Adrenal gland (tissue), 5 donors: ENCODE results near the gene USP3.

ENCODE experiments used
- POLR2A ChIP-seq, 2 donors: fragments of 450-650 bp; IDR thresholded peaks; one replicate each; pipeline ENCODE4 v1.6.1; 2017; ENCODE audit warnings: antibody characterized with exemption in 2 of 2, mild to moderate bottlenecking in 2 of 2, moderate library complexity in 1 of 2
- TF ChIP-seq, protein P1 (sequence below), 6 experiments: fragments of 450-650 bp in 4 of 6; fragments of 200-600 bp in 2 of 6; sonication (generic) in 1 of 6; IDR thresholded peaks; 1 replicate in 5 of 6; 2 replicates in 1 of 6; pipeline versions ENCODE4 v1.5.1 to v1.8.0; 2016 to 2021; ENCODE audit warnings: antibody characterized with exemption in 6 of 6, mild to moderate bottlenecking in 2 of 6, moderate library complexity in 1 of 6
- donor health status: DM: no; HTN: no; CAD: no.

DNA sequence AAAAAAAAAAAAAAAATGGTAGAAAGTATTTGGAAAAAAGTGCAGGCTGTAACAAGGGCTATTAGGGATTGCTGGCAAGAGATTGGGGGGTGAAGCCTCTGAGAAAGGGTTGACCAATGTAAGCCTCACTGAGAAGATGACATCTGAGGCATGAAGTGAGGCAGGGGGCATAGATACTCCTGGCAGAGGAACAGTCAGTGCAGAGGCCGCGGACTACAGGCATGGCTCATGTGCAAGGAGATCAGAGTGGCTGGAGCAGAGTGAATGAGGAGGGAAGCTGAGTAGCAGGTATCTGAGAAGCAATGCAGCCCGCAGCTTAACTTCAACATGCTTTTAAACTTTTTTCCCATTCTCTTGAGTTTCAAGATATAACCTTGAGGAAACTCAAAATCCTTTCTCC is 98.2 kb downstream of the USP3 start:
- TF ChIP-seq, protein P1, sequence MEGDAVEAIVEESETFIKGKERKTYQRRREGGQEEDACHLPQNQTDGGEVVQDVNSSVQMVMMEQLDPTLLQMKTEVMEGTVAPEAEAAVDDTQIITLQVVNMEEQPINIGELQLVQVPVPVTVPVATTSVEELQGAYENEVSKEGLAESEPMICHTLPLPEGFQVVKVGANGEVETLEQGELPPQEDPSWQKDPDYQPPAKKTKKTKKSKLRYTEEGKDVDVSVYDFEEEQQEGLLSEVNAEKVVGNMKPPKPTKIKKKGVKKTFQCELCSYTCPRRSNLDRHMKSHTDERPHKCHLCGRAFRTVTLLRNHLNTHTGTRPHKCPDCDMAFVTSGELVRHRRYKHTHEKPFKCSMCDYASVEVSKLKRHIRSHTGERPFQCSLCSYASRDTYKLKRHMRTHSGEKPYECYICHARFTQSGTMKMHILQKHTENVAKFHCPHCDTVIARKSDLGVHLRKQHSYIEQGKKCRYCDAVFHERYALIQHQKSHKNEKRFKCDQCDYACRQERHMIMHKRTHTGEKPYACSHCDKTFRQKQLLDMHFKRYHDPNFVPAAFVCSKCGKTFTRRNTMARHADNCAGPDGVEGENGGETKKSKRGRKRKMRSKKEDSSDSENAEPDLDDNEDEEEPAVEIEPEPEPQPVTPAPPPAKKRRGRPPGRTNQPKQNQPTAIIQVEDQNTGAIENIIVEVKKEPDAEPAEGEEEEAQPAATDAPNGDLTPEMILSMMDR (IDR thresholded peaks at IDR 0.05), result no peak
- no peak for TF ChIP-seq POLR2A (IDR thresholded peaks at IDR 0.05)
